Peyer's patch (tissue), 4 donors: Measurements from ENCODE around the gene ZW10.

Experiments used
- CTCF ChIP-seq, 6 experiments: fragments of 450-650 bp in 4 of 6; fragments of 200-600 bp in 2 of 6; sonication (generic) in 1 of 6; IDR thresholded peaks; one replicate each; pipeline ENCODE4 v1.5.1; 2017 to 2019; ENCODE audit warnings: antibody characterized with exemption in 6 of 6, mild to moderate bottlenecking in 3 of 6, moderate library complexity in 1 of 6
- POLR2A ChIP-seq, 2 donors: fragments of 450-650 bp; IDR thresholded peaks; one replicate each; pipeline ENCODE4 v1.5.1; 2017; ENCODE audit warnings: antibody characterized with exemption in 2 of 2, mild to moderate bottlenecking in 2 of 2, moderate library complexity in 2 of 2

GRCh38 chr11:113818426-113818825 lies 44.9 kb upstream of the ZW10 start:
- TF ChIP-seq CTCF (IDR thresholded peaks at IDR 0.05) (no peak), POLR2A (IDR thresholded peaks at IDR 0.05) (no peak)
